ENCODE measurements around the gene ARRDC2.

DNA sequence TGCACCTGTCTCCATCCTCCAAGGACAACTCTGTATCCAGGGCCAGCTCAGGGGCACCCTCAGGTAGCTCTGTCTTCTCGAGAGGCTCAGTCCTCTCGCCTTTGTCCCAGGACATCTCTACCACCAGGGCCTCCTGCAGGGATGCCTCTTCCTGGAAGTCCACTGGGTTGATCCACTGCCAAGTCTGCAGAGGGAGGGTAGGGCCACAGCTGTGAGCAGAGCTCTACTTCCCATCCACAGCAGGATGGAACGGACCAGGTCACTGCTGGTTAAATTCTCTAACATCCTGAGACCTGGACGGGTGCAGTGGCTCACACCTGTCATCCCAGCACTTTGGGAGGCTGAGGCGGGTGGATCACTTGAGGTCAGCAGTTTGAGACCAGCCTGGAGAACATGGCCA lies 51.9 kb downstream of the ARRDC2 start:
- TF ChIP-seq, protein P1, sequence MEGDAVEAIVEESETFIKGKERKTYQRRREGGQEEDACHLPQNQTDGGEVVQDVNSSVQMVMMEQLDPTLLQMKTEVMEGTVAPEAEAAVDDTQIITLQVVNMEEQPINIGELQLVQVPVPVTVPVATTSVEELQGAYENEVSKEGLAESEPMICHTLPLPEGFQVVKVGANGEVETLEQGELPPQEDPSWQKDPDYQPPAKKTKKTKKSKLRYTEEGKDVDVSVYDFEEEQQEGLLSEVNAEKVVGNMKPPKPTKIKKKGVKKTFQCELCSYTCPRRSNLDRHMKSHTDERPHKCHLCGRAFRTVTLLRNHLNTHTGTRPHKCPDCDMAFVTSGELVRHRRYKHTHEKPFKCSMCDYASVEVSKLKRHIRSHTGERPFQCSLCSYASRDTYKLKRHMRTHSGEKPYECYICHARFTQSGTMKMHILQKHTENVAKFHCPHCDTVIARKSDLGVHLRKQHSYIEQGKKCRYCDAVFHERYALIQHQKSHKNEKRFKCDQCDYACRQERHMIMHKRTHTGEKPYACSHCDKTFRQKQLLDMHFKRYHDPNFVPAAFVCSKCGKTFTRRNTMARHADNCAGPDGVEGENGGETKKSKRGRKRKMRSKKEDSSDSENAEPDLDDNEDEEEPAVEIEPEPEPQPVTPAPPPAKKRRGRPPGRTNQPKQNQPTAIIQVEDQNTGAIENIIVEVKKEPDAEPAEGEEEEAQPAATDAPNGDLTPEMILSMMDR (IDR thresholded peaks at IDR 0.05), result no peak
- TF ChIP-seq EZH2 (IDR thresholded peaks at IDR 0.05; ENCODE audit: borderline replicate concordance, insufficient read depth, low read depth, low read length, poor library complexity, severe bottlenecking), result no peak

Measured in B cell (primary cell).